GM18870 (cell line): ENCODE data around the gene SORCS1.

Experiments
- ATAC-seq: cut with Tn5 transposase; IDR thresholded peaks from one replicate; pipeline ENCODE4 v1.9.1; 2021; ENCODE audit warnings: moderate library complexity; ENCODE audit not compliant: unreplicated experiment

The SORCS1 gene

DNA sequence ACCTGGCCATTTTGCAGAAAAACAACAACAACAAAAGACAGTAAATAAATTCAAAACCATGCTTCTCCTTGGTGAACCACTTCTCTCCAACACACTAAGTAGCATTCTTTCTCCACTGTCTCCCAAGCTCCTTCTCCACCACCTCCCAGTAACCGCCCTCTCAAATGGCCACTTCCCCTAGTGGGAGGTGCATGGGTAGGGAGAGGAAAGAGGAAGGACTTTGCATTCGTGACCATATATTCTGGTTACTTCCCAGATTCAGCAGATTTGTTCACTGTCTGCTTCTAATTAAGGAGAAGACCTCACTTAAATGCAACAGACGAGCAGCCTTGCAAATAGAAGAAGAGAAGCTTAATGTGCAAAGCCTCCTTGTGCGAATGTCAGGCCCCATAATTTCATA, 166.8 kb downstream of the SORCS1 start:
- ATAC-seq: no peak

- no peak for ATAC-seq
Measured at GRCh38 chr10:106996510-106996909, 168.0 kb downstream of the SORCS1 start.

DNA sequence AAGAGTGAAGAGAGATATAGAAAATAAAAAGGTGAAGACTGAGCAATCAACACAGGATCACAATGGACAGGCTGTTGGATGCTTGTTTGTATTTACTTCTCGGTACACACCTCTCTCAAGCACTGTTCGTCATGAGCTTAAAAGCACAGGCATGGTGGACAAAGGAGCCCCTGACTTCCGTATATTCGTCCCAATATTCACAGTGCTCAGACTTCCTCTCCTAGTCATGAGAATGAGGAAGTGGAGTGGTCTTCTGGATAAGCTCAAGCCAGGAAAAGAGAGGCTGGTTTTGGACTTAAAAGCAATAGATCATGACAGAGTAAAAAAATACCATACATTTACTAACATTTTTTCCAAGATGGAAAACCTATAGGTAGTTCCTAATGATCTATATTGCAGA, 172.5 kb downstream of the SORCS1 start:
- no peak for ATAC-seq

DNA sequence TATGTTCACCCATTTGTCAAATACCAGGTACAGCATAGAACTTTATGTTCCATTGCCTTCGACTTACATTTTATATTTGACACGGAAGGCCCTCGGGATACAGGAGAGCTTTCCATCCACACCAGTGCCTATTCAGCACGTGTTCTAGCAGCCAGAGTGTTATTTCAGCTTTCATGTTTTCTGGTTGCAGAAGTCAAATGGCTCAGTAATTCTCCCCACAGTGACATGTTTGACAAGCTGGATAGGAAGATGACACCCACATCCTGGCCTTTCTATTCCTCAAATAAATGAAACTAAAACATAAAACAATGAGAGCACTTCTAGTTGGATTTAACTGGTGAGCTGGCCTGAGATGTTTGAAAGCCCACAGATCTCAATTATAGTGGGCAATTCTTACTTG, 173.4 kb downstream of the SORCS1 start:
- ATAC-seq: no peak

- ATAC-seq: no peak
Measured at GRCh38 chr10:106987362-106987761, 177.1 kb downstream of the SORCS1 start.

DNA sequence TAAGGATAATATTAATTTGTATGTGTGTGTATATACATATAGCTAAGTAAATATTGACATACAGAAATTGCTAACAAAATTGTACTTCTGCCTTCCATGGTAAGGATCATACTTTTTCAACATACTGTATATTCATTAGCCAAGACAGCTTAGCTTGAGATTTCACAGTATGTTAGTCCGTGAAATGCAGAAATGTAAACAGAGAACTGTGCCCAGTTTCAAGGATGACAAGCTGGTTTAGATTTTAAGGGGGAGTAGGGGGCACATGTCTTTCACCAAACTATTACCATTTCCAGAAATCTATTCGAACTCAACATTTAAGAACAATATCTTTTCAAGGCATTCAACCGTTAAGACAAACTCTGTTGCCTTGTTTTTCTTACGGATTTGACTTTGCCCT, 182.2 kb downstream of the SORCS1 start:
- ATAC-seq: no peak

GRCh38 chr10:106981452-106982075, 182.9 kb downstream of the SORCS1 start:
- ATAC-seq: no peak

- ATAC-seq: peak; percentile 79
Measured at GRCh38 chr10:106980495-106981451, 183.7 kb downstream of the SORCS1 start.

- no peak for ATAC-seq
Measured at GRCh38 chr10:106978756-106979155, 185.8 kb downstream of the SORCS1 start.

- ATAC-seq: no peak
Measured at GRCh38 chr10:106973716-106974115, 190.8 kb downstream of the SORCS1 start.

DNA sequence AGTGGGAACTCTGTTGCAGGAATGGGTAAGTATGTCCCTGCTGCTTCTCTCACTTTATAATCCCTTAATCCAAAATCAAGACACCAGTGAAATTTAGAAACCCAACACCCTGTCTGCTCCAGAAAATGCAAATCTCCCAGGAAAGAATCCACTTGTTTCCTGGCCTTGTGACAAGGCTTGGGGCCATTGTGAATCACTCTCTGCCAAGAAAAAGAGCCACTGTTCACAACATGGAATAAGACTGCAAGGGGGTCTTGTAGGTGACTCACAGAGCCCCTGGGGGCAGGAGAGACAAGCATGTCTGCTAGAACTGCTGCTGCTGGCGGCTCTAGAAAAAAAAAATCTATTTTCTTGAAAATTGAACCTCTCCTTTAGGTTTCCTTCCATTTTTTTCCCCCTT, 191.2 kb downstream of the SORCS1 start:
- ATAC-seq: no peak

DNA sequence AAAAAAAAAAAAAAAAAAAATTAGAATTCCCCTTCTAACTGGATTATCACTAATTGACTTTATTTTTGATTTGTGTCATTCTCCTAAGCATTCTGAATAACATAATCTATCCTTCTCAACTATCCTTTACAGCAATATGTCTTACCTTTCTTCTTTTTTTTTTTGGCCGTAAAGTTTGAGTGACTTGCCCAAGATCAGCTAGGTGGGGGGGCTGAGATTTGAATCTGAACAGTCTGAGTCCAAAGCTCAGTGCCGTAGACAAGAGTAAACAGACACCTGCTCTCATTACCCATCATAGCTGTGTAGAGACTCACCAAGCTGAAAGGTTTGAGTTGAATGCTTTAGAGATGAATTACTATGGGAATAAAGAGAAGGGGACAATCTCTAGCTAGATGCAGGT, 192.1 kb downstream of the SORCS1 start:
- no peak for ATAC-seq

DNA sequence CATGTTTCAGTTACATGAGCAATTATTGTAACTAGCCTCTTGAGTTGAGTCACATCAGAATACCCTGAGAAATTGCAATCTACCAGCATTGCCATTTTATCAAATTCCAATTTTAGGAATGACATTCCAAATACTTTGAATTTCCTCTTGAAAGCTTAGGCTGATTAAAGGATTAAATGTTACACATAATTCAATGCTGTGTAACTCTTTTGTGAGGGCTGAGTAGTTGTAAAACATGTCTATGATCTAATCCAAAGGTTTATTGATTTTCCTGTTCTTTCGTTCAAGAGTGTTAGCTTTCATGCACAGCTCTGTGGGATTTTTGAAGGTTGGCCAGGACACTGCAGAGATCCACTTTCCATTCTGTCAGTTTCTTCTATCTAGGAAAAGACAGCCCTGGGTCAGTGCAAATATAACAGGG, 193.1 kb downstream of the SORCS1 start:
- no peak for ATAC-seq

DNA sequence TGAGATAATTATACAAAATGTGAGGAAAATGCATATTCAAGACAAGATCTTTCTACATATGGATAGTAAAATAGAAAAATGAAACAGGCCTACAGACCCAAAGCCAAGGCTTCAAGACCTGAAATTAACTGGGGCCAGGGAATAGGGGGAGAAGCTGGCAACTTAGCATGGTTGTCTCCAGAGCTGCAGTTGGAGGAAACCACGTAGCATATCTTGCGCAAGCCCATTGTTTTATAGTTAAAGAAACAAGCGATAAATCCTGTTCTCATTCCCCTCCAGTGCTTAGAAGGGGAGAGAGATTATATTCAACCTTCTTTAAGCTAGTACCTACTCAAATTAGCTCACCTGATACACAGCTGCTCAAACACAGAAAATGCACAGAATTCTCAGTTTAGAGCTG, 197.1 kb downstream of the SORCS1 start:
- ATAC-seq: no peak

DNA sequence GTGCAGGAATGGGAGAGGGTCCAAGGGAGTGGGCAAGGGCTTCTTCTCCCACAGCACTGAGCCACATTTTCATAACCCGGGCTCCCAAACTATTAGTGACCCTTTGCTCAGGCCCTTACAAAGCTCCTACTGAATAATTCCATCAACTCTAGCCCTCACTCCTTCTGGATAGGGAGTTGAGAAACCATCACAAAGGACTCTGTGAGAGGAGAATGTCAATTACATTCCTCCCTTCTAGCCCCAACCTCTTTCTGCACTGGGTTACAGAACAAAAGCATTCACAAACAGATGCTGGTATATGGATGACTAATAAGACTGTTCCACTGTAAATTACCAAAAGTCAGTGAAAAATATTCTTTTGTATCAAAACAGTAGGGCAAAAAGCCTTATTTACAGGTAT, 203.7 kb downstream of the SORCS1 start:
- no peak for ATAC-seq

DNA sequence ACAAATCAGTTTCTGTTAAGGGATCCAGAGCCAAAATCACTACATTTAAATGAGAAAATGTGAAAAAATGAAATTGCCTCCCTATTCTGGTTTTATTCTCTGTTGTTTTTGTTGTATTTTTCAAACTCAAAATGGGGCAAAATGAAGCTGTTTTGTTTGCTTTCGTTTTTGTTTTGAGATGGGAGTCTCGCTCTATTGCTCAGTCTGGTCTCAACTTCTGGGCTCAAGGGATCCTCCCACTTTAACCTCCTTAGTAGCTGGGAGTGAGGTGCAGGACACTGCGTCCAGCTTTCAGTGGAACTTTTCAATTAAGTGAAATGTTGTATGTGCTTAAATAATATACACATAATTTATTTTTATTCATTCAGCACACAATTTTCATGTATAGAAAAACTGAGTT, 205.0 kb downstream of the SORCS1 start:
- peak; percentile 36 for ATAC-seq

DNA sequence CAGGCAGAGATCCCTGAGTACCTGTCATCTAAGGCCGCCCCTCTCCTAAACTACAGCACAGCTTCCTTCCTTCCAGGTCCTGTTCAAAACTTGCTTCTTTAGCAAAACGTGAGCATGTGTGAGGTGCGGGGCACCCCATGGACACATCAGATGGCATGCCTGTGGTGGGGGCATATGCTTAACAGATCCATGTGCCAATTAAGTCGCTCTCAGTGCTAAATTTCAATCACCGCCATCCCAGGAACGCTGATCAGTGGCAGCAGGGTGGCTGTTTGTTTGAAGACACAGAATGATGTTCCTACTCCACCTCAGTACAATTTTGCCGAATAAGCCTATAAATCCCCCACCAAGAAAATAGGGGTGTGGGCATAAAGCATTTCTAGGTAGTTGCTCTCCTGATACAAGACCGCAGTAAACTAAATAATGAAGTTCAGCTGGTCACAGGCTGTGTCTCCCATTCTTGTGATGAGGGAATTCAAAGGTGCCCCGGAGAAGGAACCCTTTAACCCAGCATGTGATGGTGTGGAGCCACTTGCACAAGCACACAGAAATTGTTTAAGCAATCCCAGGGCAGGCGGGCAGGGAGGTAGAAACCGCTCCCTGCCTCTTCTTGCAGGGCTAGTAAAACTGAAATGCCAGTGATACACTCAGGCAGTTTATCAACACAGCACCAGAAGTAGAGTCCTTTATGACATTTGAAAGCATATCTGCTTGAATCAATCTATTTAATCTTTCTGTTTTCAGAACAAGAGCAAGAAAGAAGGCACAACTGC, 205.7 kb downstream of the SORCS1 start:
- no peak for ATAC-seq

GRCh38 chr10:106957823-106958588, 206.5 kb downstream of the SORCS1 start:
- peak; percentile 66 for ATAC-seq

- ATAC-seq: no peak
Measured at GRCh38 chr10:106956216-106956915, 208.1 kb downstream of the SORCS1 start.

DNA sequence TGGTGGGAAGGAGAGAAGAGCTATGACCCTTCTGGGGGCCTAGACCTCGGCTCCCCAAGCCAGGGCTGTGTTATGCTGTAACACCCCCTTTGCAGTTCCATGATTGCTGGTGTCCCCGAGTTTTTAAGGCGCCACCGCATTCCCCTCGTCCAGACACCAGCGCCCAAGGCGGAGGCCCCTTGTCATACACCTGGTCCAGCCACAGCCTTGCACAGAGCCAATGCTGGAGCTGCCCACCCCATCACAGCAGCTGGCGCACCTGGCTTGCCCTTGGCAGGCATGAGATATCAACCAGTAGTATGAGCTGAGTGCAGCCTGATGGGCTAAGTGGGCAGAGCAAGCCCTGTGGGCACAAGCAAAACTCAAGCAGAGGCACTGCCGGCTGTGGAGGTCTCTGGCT, 209.4 kb downstream of the SORCS1 start:
- ATAC-seq: no peak
